ENCODE measurements around the gene TEDDM1.

Gene TEDDM1

DNA sequence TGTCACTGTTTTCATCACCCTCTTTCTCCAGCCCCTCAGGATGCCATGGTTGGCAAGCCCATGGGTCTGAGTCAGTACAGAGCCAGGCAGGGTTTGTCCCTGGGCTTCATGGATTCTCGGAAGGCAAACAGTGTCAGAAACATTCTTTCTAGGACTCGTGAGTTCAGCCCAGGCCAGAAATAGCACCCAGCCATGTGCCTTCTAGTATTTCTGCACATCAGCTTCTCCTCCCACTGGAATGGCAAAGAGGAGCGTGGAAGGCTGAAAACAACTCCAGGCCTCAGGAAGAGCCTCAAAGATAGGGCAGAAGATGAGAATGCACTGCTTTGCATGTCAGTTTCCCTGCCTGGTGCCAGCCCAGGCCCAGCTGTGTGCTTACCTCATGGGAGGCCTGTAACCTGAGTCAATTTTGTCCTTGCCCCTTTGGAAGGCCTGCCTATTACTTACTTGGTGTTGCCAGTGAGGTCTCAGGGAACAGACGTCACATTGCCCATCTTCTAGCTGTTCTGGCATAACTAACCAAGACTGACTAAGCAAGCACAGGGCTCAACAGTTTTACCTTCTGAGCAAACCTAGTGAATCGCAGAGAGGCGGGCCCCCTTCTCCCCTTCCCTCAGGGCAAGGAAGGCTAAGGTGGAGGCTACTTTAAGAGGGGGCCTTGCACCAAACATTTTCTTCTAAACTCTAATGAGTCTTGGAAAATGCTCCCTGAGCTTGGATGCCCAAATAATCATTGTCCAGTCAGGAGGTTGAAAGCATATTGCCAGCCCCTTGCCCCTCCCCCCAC is 51.3 kb downstream of the TEDDM1 start:
- Mint-ChIP-seq H3K27ac (no peak overlapping the region), H3K9me3 (no peaks in the 10 kb centered on the region), H3K27me3 (ENCODE audit: low read depth) (peaks cover 14% of the 10 kb centered on the region), H3K36me3 (ENCODE audit: low read depth) (no peaks in the 10 kb centered on the region), H3K4me3 (no peak overlapping the region), H3K4me1 (ENCODE audit: low read depth) (no peaks in the 10 kb centered on the region)

All from T-helper 1 cell treated with Interleukin-12 subunit alpha and Interleukin-12 subunit beta and Interleukin-4 antibody, amounts not matched to agents 30 μg/mL and 1 μg/mL, for 36 hours (primary cell).